GM19395 (cell line): Measurements from ENCODE around the gene LRRC2.
"Not testable (repeated sequence)": the region's sequence is repeated elsewhere in the genome, so short reads cannot be mapped to it uniquely, and the experiment has no call there.

ENCODE experiments used
- ATAC-seq: cut with Tn5 transposase; IDR thresholded peaks from one replicate; pipeline ENCODE4 v1.9.1; 2021; ENCODE audit warnings: mild to moderate bottlenecking, moderate library complexity; ENCODE audit not compliant: unreplicated experiment

Gene LRRC2

DNA sequence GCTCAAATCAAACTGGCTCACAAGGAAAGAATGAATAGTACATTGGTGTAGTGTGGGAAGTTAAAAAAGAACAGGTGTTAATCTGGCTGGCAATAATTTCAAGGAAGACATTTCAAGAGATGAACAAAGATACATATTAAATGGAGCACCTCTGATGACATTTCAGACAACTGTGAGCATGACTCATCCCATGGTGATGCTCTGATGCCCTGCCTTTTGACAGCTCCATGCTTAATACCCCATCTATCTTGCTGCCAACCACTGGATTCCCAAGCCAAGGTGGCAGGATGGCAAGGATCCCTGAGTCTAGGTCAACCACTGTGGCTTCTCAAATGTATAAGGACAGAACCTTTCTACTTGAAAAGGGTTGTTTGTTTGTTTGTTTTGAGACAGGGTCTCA lies 29.3 kb downstream of the LRRC2 start:
- ATAC-seq, result no peak

- no peak for ATAC-seq
These were observed 30.4 kb downstream of the LRRC2 start for GRCh38 chr3:46535746-46536145.

DNA sequence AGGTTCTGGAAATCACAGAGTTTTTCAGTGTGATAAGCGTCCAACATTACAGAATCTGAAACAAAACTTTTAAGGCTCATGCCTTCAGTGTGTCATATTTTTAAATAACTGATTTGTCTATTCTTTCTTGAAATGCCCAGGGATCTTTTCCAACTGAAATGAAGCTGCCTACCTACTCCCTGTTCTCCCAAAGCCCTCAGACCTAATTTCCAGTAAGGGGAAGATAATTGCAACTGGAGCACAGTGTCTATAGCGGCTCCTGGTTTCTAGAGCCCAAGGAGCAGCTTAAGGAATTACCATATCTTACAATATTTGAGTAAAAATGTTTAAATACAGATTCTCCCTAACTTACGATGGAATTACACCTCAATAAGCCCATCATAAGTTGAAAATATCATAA lies 33.0 kb downstream of the LRRC2 start:
- no peak for ATAC-seq

DNA sequence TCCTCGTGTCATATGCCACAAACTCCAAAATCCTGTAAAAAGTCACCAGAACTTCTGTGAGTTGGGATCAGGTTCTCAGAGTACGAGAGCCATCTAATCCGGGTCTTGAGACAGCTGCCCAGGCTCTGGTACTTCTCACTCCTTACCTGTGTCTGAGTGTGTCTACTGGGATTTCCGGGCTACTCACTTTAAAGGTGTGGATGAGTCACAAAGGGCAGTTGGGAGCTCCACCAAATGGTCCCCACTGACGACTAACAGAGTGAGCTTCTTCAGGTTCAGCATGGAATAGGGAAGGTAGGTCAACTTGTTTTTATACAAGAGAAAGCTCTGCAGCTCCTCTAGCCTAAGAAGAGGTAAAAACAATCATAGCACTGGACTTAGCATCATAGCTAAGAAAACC lies 38.9 kb downstream of the LRRC2 start:
- ATAC-seq, result no peak

DNA sequence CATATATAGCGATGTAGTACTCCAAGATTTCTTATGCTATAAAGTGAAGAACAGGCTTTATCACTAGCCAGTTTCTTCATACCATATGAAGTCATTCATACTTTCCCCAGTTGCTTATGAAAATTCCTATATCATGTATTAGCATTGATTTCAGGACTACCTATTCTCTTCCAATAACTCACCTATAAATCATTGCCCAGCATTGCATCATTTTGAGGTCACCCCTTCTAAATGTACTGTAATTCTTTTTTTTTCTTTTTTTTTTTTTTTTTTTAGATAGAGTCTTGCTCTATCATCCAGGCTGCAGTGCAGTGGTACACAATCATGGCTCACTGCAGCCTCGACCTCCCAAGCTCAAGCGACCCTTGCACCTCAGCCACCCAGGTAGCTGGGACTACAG lies 41.3 kb downstream of the LRRC2 start:
- no peak for ATAC-seq

- no peak for ATAC-seq
These were observed 42.1 kb downstream of the LRRC2 start for GRCh38 chr3:46524008-46524407.

GRCh38 chr3:46523556-46523955 lies 42.5 kb downstream of the LRRC2 start:
- no peak for ATAC-seq

GRCh38 chr3:46522201-46522600 lies 43.9 kb downstream of the LRRC2 start:
- not testable (repeated sequence) for ATAC-seq

- no peak for ATAC-seq
These were observed 45.0 kb downstream of the LRRC2 start for GRCh38 chr3:46521096-46521495.

DNA sequence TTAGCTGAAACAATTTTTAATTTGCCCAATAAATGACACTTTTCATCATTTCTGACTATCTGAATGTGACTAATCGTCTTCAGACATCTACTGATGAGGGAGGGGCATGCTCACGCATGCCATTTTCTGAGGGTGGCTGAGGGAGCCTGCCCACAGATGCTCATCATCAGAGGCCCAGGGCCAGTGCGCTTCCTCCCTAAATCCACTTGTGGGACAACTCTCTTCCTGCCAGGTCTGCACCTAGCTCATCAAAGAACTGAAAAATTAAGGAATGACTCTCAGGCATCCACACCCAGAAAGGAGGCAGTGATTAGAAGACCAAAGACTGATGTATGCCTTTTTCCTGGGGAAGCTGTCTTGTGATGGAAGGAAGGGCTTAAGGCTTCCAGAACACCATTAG lies 45.6 kb downstream of the LRRC2 start:
- ATAC-seq, result no peak

DNA sequence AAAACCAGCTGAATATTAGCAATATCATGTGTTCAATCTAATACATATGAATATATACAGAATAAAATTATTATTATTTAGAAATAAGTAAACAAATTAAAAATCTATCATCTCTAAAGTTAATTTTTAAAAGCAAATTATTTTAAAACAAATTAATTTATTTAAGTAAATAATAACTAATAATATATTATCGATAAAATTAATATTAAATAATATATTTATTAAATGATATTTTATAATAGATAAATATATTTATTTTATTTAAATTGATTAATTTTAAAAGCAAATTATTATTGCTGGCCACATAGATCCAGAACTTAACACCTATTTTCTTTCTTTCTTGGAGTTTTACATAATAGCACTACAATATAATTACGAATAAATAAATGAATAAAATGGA lies 46.1 kb downstream of the LRRC2 start:
- no peak for ATAC-seq

DNA sequence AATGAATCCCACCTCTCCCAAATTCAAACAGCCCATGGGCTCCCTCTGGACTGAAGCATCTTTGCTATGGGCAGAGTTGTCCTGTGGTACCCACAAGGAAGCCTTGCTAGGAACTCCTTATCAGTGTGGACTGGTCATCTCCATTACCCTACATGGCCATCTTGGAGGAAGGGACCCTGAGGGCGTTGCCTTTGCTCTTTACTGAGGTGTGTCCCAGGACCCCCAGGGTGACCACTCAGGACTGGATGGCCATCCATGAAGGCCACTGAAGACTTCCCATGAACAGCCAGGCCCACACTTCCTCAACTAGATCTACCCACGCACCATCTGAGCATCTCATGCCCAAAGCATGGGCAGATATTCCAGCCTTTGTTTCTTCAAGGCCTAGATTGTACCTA lies 48.3 kb downstream of the LRRC2 start:
- no peak for ATAC-seq

- no peak for ATAC-seq
These were observed 48.9 kb downstream of the LRRC2 start for GRCh38 chr3:46517016-46517783.

DNA sequence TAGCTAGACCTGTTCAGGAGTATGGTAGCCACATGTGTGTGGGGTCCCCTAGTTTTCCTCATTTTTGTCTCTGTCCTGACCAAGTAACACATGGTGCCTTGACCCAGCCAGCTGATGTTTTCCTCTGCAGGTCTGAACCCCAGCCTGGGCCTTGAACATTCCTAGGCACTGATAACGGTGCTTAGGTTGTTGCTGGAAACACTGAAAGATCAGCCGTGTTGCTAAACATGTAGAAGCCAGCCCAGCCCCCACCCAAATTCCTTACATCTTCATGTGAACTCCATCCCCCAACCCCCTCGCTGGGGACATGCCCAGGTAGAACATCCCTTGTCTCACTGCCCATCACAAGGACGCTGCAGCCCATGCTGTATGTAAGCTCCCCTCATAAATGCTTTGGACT lies 49.6 kb downstream of the LRRC2 start:
- no peak for ATAC-seq

- ATAC-seq, result no peak
These were observed 53.8 kb downstream of the LRRC2 start for GRCh38 chr3:46512191-46512749.

DNA sequence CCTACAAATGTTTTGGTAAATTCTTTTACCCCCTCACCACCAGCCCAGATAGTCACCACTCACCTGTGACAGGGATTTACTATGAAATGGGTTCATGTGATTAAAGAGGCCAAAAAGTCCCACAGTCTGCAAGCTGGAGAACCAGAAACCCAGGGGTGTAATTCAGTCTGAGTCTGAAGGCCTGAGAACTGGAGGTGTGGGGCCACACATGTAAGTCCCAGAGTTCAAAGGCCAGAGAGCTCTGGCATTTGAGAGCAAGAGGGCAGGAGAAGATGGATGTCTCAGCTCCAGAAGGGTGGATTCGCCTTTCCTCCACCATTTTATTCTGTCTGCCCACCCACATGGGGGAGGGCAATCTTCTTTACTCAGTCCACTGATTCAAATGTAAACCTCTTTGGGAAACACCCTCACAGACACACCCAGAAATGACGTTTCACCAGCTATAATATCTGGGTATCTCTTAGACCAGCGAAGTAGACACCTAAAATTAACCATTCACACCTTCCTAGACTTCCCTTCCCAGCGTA lies 56.4 kb downstream of the LRRC2 start:
- ATAC-seq, result no peak

- no peak for ATAC-seq
These were observed 57.1 kb downstream of the LRRC2 start for GRCh38 chr3:46508850-46509591.

- ATAC-seq, result no peak
These were observed 59.6 kb downstream of the LRRC2 start for GRCh38 chr3:46506526-46506925.

- ATAC-seq, result no peak
These were observed 60.1 kb downstream of the LRRC2 start for GRCh38 chr3:46505953-46506352.

GRCh38 chr3:46504789-46505188 lies 61.3 kb downstream of the LRRC2 start:
- ATAC-seq, result no peak

- ATAC-seq, result no peak
These were observed 62.8 kb downstream of the LRRC2 start for GRCh38 chr3:46503200-46503874.
